HG03432 (cell line): ENCODE data around the gene LCK.

ENCODE experiments used
- ATAC-seq: cut with Tn5 transposase; IDR thresholded peaks from one replicate; pipeline ENCODE4 v1.9.1; 2021; ENCODE audit warnings: mild to moderate bottlenecking, moderate library complexity; ENCODE audit not compliant: unreplicated experiment

The LCK gene

DNA sequence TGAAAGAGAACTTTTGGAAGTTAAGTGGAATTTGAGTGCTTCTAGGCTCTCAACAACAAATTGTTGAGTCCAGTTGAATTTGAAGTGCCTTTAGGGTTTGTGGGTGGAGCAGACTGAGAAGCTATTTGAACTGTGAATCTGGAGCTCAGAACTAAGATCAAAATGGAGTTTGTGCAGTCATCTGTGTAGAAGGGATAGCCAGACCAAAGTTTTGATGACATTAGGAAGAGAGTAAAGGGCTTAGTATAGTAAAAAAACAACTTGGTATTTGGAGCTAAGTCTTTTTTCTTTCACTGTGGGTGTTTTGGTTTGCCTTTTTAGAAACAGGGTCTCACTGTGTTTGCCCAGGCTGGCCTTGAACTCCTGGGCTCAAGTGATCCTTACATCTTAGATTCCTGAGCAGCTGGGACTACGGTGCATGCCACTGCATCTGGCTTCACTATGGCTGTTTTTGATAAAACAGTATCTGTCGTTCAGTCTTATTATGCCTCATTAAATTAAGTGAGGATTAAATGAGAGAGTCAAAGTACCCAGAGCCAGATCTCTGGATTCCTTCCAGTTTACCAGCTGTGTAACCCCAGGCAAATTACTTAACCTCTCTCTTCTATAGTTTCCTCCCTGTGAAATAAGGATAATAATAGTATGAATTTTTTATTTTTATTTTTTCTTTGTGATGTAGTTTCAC, 60.8 kb downstream of the LCK start:
- no peak for ATAC-seq

DNA sequence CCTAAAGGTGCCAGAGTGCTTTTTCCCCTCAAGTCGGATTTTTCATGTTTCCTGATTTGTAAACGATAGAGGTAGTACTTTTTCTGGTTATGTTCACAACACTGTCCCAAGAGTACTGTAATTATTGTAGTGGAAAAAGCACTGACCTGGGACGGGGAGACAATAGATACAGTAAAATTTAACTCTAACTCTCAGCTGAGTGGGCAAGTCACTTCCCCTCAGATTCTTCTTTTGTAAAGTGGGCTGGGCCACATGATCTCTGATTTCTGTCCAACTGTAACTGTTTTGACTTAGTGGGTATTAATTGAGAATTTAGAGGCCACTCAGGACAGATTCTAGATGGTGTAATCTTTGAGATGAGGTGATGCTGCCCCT, 65.8 kb downstream of the LCK start:
- peak; percentile 30 for ATAC-seq

DNA sequence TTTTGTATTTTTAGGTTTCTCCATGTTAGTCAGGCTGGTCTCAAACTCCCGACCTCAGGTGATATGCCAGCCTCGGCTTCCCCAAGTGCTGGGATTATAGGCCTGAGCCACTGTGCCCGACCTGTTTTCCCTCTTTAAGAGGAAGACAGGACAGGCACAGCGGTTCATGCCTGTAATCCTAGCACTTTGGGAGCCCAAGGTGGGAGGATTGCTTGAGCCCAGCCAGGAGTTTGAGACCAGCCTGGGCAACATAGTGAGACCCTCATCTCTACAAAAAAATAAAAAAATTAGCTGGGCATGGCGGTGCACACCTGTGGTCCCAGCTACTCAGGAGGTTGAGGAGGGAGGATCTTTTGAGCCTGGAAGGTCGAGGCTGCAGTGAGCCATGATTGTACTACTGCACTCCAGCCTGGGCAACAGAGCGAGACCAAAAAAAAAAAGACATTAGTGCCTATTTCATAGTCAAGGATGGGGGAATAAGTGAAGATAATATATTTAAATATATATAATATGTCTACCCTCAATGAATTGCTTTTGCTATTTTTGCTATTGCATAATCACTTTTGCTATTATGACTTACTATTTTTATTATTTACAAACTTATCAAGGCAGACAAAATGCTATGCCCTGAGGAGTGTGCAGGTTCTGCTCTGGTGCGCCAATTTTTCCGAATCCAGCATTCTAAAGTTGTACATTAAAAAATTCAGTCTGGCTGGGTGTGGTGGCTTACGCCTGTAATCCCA, 67.2 kb downstream of the LCK start:
- ATAC-seq, result no peak

DNA sequence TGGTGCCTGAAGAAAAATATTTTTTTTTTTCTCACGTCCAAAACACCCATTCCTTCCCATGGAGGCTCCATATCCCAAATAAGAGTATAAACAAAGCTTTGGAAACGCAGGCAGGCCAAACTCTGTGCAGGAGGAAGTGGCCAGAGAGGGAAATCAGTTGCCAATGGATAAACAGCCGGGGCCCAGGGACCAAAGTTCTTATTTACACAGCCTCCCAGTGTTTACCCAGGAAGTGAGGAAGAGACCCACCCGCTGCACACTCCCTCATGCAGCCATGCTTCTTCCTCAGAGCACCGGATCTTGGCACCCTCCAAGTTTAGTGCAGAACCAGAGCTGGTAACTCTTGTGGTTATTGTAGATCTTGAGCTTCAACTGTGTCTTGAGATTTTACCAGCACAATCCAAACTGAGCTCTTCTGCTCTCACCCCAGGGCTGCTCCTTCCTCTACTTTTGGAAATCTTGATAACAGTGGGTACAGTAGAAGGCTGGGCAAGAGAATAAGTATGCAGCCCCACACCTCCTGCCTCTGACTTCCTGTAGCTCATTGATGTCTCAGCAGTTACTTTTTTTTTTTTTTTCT, 70.7 kb downstream of the LCK start:
- ATAC-seq, result no peak

DNA sequence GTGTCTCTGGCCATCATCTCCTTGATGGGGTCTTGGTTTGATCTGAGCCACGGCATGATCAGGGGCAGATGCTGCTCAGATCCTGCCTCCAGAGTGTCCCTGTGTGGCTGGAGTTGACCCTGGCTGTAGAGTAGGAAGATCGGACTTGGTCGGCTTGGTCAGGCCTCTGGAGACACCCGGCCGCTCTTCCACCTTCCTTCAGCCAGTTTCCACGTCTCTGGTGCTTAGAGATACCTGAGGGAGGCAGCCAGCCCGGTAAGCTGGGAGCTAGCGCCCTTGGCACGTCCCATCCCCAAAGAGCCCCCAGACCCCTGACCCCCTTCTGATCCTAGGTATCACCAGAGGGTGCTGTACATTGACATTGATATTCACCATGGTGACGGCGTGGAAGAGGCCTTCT, 76.1 kb downstream of the LCK start:
- ATAC-seq, result no peak

DNA sequence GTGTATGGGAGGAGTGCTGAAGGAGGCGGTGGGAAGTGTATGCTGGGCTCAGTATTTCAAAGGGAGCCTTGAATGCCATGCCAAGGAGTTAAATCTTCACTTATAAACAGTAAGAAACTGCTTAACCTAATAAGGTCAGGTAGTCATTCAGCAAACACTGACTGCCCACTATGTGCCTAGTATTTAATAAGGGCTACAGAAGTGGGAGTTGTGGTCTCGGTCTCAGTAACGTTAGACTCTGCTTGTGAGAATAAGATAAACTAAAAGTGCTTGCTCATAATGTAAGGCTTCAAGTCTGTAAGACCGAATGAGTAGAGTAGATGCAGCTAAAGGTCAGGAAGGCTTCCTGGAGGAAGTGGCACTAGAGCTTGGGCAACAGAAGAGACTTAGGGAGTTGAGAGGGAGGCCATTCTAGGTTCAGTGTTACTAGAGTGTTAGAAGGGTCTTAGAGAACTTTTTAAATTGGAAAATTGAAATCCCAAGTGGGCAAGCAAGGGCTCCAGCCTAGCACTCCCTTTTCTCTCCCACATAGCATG, 78.9 kb downstream of the LCK start:
- no peak for ATAC-seq

DNA sequence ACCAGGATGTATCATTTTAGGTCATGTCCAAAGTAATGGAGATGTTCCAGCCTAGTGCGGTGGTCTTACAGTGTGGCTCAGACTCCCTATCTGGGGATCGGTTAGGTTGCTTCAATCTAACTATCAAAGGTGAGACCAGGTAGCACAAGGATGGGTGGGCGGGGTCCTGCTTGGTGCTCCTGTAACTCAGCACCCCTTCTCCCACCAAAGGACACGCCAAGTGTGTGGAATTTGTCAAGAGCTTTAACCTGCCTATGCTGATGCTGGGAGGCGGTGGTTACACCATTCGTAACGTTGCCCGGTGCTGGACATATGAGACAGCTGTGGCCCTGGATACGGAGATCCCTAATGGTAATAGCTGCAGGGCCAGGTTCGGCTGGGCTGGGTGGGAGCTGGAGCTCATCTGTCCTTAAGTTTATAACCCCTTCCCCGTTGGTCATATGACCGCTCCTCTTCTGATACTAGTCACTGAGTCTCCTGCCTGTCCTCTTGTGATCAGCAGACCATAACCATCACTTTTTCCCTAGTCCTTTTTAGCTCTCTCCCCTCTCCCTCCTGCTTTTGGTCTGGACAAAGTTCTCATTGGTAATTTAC, 79.6 kb downstream of the LCK start:
- no peak for ATAC-seq

DNA sequence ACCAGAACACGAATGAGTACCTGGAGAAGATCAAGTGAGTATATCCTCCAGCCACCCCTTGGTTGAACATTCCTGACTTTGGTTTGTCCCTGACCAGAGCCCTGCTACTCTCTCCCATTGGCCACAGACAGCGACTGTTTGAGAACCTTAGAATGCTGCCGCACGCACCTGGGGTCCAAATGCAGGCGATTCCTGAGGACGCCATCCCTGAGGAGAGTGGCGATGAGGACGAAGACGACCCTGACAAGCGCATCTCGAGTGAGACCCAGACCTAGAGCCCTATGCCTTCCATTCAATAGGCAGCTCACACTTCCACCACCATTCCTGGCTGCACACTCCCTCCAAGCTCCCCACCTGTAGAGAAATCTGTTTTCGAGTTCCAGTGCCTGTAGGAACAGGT, 80.5 kb downstream of the LCK start:
- ATAC-seq, result no peak

DNA sequence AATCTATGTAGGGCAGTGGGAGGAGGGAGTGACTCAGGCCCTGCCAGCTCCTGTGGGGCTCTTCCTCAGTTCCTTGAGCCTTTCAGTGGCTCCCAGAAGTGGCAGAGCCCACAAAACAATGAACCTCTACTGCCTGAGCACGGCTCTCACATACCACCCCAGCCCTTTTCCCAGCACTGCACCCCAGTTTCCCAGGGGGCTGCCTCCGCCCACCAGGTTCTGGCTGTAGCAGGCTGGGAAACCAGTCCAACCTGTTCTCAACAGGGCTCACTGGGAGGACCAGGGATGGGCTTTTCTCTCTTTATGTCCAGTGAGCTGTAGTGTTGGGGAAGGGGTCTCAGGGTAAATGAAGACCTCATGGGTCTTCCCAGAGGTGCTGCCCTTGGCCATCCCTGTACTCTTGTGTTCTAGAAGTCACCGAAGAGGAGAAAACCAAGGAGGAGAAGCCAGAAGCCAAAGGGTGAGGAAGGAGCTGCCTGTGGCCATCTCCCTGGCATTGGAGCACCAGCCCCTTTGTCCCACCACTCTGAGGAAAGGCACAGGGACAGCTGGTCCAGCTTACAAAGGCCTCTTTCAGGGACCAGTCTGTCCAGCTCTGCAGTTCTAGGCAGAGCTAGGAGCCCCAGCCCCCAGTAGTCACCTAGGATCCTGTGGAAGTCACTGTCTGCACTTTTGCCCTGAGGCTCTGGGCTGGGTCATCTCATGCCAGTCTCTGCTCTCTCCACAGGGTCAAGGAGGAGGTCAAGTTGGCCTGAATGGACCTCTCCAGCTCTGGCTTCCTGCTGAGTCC, 81.4 kb downstream of the LCK start:
- no peak for ATAC-seq

DNA sequence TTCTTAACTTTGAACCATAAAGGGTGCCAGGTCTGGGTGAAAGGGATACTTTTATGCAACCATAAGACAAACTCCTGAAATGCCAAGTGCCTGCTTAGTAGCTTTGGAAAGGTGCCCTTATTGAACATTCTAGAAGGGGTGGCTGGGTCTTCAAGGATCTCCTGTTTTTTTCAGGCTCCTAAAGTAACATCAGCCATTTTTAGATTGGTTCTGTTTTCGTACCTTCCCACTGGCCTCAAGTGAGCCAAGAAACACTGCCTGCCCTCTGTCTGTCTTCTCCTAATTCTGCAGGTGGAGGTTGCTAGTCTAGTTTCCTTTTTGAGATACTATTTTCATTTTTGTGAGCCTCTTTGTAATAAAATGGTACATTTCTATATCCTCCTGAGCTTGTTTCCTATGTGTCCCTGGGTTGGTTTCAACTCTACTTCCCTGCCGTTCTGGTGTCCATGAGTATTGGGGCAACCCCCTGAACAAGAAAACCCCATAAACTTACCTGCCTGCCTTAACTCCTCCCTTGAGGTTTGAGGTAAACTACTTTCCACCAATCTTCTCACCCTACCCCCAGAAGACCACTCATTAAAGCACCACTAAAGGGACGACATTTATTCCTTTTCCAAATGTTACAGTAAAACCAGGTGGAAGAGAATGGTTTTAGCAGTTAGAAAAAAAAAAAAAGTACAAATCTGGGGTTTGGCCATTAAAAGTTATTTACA, 82.3 kb downstream of the LCK start:
- ATAC-seq, result no peak

DNA sequence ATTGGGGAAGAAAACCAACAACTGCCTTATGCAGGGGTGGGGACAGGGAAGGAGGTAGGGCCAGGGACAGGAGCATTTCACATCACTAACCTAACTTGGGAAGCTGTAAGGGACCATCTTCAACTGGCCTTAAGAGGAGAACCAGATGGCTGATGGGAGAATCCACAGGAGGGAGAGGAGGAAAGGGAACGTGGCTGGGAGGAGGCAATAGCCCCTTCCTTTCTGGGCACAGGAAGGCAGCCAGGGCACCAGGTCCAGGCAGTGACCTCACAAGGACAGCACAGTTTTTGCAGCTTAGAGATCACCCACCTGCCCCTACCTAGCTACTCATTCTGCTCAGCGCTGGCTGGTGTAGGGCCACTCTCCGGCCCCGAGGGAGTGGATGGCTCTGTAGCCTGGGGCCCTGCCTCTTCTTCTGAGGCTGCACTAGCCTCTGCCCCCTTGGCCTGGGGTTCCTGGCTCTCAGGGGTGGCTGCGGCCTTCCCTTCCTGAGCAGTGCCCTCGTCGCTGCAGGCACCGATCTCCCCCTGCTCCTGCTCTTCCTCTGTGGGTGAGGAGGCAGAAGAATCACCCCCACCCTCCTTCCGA, 83.3 kb downstream of the LCK start:
- ATAC-seq, result no peak

DNA sequence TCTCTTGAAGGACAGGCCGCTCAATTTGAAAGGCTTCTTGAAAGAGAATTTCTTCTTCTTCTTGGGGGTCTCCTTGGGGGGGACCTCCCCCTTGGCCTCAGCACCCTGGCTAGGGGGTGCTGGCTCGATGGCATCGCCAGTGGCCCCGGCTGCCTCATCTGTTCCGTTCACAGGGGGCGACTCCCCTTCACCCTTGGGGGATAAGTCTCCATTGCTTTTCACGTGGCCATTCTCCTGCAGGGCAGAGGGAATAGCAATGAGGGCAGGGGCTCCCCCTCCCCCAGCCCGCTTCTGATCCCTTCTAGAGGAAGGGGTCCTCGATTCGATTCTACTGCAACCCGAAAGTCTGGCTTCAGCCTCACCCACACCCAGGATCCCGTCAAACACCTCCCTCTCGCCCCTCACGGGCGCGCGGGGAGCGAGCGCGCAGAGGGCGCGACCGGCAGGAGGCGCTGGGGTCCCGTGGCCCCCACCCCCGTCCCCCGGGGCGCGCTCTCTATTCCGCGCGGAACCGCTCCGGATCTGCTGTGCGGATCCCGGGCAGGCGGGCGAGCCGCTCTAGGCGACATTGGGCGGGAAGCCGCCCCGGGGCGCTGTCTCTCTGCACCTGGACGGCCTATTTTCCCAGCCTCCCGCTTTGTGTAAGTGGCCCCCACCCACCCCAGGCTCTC, 83.9 kb downstream of the LCK start:
- ATAC-seq, result peak; percentile 18

DNA sequence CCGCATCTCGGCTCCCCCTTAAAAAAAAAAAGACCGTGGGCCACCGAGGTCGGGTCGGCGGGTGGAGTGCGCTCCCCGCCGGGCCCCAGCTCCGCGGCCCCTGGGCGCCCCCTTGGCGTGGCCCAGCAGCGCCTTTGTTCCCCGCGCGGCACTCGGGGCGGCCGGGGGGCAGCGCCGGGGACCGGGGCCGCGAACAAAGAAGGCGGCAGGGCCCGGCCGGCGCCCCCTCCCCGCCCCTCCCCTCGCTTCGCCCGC, 84.4 kb downstream of the LCK start:
- ATAC-seq, result peak; percentile 3
